Measurements from ENCODE around the gene PSMB2.

The PSMB2 gene

GRCh38 chr1:35555601-35556477, 85.5 kb downstream of the PSMB2 start:
- no peak for DNase-seq

- no peak for DNase-seq
Measured at GRCh38 chr1:35555212-35555584, 86.1 kb downstream of the PSMB2 start.

GRCh38 chr1:35554266-35555211, 86.8 kb downstream of the PSMB2 start:
- DNase-seq = no peak

GRCh38 chr1:35553851-35554250, 87.5 kb downstream of the PSMB2 start:
- DNase-seq = no peak

All from KG1 (cell line).